NOMO-1 treated with dmso at 0.1 percent for 144 hours (cell line): Measurements from ENCODE around the gene DHX8.
"Not testable (repeated sequence)": the region's sequence is repeated elsewhere in the genome, so short reads cannot be mapped to it uniquely, and the experiment has no call there.

Experiments
- DNase-seq: peaks from one replicate; lab custom pipeline; 2025; ENCODE audit not compliant: unreplicated experiment; lab: John Stamatoyannopoulos, UW

DHX8 gene

GRCh38 chr17:43461185-43461584 lies 22.6 kb upstream of the DHX8 start:
- no peak for DNase-seq

DNA sequence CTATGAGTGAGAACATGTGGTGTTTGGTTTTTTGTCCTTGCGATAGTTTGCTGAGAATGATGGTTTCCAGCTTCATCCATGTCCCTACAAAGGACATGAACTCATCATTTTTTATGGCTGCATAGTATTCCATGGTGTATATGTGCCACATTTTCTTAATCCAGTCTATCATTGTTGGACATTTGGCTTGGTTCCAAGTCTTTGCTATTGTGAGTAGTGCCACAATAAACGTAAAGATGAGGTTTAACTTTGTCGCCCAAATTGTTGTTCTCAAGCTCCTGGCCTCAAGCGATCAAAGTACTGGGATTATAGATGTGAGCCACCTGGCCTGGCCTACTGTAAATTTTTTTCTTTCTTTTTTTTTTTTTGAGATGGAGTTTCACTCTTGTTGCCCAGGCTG lies 21.2 kb upstream of the DHX8 start:
- DNase-seq: not testable (repeated sequence)

DNA sequence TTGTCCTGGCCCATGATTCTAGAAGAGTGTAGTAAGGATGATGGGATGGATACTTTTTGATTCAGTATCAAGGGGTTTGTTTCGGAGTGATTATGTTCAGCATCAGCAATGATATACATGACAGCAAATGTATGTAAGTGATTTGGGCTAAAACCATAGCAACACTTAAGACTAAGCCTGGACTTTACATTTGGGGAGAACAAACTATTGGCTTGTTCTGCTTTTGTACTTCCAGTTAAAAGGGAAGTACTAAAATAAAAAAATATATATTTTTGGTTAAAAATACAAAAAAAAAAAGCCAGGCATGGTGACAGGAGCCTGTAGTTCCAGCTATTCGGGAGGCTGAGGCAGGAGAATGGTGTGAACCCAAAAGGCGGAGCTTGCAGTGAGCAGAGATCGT lies 20.5 kb upstream of the DHX8 start:
- DNase-seq: no peak

DNA sequence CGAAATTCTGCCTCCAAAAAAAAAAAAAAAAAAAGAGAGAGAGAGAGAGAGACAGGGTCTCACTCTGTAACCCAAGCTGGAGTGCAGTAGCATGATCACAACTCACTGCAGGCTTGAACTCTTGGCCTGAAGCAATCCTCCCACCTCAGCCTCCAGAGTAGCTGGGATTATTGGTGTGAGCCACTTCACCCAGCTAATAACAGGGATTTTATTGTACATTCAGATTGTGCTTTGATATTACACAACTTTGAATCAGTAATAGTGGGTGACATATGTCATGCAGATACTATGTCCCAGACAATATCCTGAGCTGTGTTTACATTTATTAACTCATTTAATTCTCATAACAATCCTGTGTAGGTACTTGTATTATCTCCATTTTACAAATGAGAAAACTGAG lies 19.7 kb upstream of the DHX8 start:
- DNase-seq: no peak

DNA sequence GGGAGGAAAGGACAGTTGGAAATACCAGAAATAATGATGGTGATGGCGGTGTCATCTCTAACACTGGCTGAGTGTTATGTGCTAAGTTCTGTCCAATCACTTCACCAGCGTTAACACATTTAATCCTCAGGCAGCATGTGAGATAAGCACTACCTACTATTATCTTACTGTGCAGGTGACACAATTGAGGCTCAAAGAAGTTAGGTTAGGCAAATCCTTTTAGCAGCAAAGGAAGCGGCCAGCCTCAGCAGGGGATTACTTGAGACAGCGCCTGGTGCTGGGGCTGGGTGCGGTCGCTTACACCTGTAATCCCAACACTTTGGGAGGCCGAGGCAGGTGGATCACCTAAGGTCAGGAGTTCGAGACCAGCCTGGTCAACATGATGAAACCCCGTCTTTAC lies 18.7 kb upstream of the DHX8 start:
- no peak for DNase-seq

- DNase-seq: no peak
These were observed 15.7 kb upstream of the DHX8 start for GRCh38 chr17:43467981-43468581.

DNA sequence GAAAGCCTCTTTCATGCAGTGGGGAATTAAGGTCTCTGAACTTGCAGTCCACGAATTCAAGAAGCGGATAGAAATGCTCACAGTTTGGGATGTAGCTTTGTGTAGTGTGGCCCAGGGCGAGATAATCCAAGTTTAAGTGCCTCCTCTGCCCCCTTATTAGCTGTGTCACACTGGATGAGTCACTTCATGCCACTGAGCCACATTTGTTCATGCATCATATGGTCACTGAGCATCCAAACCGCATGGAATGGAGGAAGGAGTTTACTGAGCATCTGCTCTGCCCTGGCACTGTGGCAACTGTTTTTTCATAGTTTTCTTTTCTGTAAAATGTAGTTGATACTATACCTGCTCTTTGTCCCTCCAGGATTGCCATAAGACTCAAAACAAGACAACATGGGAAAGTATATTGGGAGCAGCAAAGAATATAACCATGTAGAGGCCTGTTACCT lies 15.1 kb upstream of the DHX8 start:
- no peak for DNase-seq

- no peak for DNase-seq
These were observed 14.6 kb upstream of the DHX8 start for GRCh38 chr17:43469145-43469544.

- DNase-seq: no peak
These were observed 12.1 kb upstream of the DHX8 start for GRCh38 chr17:43471585-43472160.

DNA sequence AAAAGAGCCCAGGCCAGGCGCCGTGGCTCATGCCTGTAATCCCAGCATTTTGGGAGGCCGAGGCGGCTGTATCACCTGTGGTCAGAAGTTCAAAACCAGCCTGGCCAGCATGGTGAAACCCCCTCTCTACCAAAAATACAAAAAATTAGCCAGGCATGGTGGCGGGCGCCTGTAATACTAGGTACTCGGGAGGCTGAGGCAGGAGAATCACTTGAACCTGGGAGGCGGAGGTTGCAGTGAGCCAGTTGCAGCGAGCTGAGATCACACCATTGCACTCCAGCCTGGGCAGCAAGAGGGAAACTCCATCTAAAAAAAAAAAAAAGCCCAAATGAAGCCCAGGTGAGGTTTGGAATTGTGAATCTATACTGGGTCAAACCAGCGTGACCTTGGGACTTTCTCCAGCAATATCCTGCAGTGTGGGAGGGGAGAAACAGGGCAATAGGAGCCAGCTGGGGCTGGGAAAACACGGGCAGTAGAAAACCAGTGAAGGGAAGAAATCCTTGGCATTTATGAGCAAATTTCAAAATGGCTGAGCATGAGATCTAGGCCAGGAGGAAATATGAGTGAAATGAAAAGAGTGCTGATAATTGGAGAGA lies 8.2 kb upstream of the DHX8 start:
- no peak for DNase-seq

DNA sequence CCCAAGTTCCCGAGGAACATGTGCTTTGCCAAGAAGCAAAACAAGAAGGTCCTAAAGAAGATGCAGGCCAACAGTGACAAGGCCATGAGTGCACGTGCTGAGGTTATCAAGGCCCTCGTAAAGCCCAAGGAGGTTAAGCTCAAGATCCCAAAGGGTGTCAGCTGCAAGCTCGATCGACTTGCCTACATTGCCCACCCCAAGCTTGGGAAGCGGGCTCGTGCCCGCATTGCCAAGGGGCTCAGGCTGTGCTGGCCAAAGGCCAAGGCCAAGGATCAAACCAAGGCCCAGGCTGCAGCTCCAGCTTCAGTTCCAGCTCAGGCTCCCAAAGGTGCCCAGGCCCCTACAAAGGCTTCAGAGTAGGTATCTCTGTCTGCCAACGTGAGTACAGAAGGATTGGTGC lies 7.5 kb upstream of the DHX8 start:
- DNase-seq: not testable (repeated sequence)

- no peak for DNase-seq
These were observed 5.7 kb upstream of the DHX8 start for GRCh38 chr17:43477832-43478634.

GRCh38 chr17:43479948-43480347 lies 3.8 kb upstream of the DHX8 start:
- DNase-seq: no peak

GRCh38 chr17:43482103-43483012 lies 1.4 kb upstream of the DHX8 start:
- DNase-seq: no peak

GRCh38 chr17:43490621-43491020 lies 6.8 kb downstream of the DHX8 start:
- no peak for DNase-seq

GRCh38 chr17:43509440-43509839 lies 25.7 kb downstream of the DHX8 start:
- DNase-seq: not testable (repeated sequence)

DNA sequence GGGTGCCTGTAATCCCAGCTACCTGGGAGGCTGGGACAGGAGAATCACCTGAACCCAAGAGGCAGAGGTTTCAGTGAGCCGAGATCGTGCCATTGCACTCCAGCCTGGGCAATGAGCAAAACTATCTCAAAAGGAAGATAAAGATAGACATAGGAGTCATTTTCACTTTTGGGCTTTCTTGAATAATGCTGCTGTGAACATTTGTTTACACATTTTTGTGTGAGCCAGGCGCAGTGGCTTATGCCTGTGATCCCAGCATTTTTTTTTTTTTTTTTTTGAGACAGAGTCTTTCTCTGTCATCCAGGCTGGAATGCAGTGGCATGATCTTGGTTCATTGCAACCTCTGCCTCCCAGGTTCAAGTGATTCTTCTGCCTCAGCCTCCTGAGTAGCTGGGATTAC lies 27.4 kb downstream of the DHX8 start:
- not testable (repeated sequence) for DNase-seq

GRCh38 chr17:43515656-43516055 lies 31.9 kb downstream of the DHX8 start:
- DNase-seq: no peak

DNA sequence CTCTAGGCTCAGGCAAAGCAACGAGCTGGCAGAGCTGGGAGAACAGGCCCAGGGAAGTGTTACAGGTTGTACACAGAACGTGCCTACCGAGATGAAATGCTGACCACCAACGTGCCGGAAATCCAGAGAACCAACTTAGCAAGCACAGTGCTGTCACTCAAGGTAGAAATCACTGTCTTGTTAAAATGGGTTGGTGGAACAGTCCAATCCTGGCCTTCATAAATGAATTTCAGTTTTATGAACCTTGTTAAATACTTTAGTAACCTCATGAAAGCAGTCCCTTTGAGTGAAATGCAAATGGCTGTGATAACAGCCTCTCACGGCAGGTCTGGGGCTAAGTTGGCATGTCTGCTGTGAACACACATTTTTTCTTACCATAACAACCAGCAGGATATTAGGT lies 33.4 kb downstream of the DHX8 start:
- no peak for DNase-seq

DNA sequence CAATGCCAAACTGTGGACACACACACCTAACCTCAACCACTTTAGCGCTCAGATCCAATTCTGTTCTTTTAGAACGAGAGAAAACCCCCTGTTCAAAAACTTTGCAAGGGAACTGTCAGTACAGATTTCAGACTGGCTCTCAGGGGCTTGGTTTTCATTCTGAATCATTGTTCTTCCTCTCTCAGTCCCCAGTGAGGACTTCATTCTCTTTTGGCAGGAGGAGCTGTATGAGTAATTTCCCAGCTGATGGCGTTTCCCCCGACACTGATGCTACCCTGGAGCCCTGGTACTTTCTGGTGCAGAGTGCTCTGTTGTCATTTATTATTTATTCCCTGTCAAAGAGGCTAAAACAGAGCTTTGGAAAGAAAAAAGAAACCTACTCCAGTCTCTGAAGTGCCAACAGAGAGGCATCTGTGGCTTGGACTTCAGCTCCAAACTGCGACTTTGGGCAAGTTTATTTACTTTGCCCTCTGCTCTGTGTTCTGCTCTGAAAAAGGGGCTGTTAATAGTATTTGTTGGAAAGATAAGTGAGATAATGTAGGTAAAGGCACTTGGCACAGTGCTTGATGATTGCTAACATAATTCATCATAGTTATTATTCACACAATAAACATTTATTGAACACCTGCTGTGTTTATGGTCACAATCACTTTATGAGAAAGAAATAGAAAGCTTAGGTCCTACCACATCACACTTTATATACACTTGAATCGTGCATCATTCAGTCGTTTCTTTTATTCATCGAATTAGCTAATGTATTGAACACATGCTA lies 34.0 kb downstream of the DHX8 start:
- no peak for DNase-seq
